KMS-11 (cell line): ENCODE results near the gene SIRT6.
"Not testable (repeated sequence)": the region's sequence is repeated elsewhere in the genome, so short reads cannot be mapped to it uniquely, and the experiment has no call there.

Experiments used
- H2AFZ ChIP-seq: fragments of 200-600 bp; sonication (generic); 2 replicates; pipeline ENCODE4 v1.6.1; 2016; ENCODE audit warnings: antibody characterized with exemption, mixed run types, low read depth
- H3K27ac ChIP-seq: fragments of 200-600 bp; sonication (generic); 2 replicates; pipeline ENCODE4 v1.6.1; 2016; ENCODE audit warnings: mild to moderate bottlenecking, mixed run types
- H3K27me3 ChIP-seq: fragments of 200-600 bp; sonication (generic); 2 replicates; pipeline ENCODE4 v1.6.1; 2017; ENCODE audit warnings: mild to moderate bottlenecking, low read depth, mixed run types, moderate library complexity; ENCODE audit not compliant: insufficient read depth
- H3K36me3 ChIP-seq: fragments of 200-600 bp; sonication (generic); 2 replicates; pipeline ENCODE4 v1.6.1; 2017; ENCODE audit warnings: mild to moderate bottlenecking, mixed run types; ENCODE audit not compliant: insufficient read depth
- H3K4me1 ChIP-seq: fragments of 200-600 bp; sonication (generic); 2 replicates; pipeline ENCODE4 v1.6.1; 2016; ENCODE audit warnings: mild to moderate bottlenecking, low read depth, mixed run types; ENCODE audit not compliant: poor library complexity, severe bottlenecking
- H3K4me2 ChIP-seq: fragments of 200-600 bp; sonication (generic); 2 replicates; pipeline ENCODE4 v1.7.0; 2016; ENCODE audit warnings: mild to moderate bottlenecking, mixed run types
- H3K4me3 ChIP-seq: fragments of 200-600 bp; sonication (generic); IDR thresholded peaks from 2 replicates; pipeline ENCODE4 v1.6.1; 2017; ENCODE audit warnings: low read depth, low read length, mixed read lengths; ENCODE audit not compliant: insufficient read depth
- H3K79me2 ChIP-seq: fragments of 200-600 bp; sonication (generic); 2 replicates; pipeline ENCODE4 v1.6.1; 2016; ENCODE audit warnings: low read depth, mixed run types; ENCODE audit not compliant: insufficient read depth
- H3K9ac ChIP-seq: fragments of 200-600 bp; sonication (generic); 2 replicates; pipeline ENCODE4 v1.6.1; 2016; ENCODE audit warnings: mild to moderate bottlenecking, mixed run types
- H4K20me1 ChIP-seq: fragments of 200-600 bp; sonication (generic); 2 replicates; pipeline ENCODE4 v1.6.1; 2016; ENCODE audit warnings: mild to moderate bottlenecking, mixed run types; ENCODE audit not compliant: insufficient read depth
- CTCF ChIP-seq: fragments of 200-600 bp; sonication (generic); conservative IDR thresholded peaks from 2 replicates; pipeline ENCODE4 v1.6.1; 2017; ENCODE audit warnings: low read depth, mild to moderate bottlenecking, antibody characterized with exemption, low read length, moderate library complexity, mixed read lengths

The SIRT6 gene

DNA sequence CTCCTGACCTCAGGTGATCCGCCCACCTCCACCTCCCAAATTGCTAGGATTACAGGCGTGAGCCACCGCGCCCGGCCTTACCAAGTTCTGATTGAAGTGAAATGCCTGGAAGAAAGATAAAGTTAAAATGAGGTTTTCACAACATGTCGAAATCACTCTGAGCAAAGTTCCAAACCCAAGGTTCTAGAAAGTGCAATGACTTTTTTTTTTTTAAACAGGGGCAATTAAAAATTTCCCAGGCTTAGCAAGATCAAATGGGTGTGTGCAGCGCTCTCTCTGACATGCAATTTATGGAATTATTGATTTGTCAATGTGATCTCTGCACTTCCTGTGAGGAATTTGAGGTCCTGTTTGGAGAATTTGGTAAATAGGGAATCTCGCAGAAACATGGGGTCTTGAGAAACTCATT lies 45.7 kb downstream of the SIRT6 start:
- Histone ChIP-seq H3K9ac (no peak overlapping the region), H3K79me2 (no peaks in the 10 kb centered on the region), H4K20me1 (no peaks in the 10 kb centered on the region), H2AFZ (no peak overlapping the region), H3K36me3 (no peaks in the 10 kb centered on the region), H3K4me3 (no peak overlapping the region), H3K27ac (no peak overlapping the region), H3K4me1 (peaks cover 4% of the 10 kb centered on the region), H3K4me2 (no peak overlapping the region), H3K27me3 (peaks cover 51% of the 10 kb centered on the region)
- TF ChIP-seq CTCF: no peak

DNA sequence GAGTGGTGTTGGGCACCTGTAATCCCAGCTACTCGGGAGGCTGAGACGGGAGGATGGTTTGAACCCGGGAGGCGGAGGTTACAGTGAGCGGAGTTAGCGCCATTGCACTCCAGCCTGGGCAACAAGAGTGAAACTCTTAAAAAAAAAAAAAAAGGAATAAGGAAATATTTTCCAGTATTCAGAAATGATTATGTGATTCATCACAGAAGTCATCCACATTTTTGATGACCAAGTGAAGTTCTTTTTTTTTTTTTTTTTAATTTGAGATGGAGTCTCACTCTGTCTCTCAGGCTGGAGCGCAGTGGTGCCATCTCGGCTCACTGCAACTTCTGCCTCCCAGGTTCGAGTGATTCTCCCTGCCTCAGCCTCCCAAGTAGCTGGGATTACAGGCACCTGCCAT lies 47.0 kb downstream of the SIRT6 start:
- H3K9ac ChIP-seq, H2AFZ ChIP-seq, H3K4me1 ChIP-seq, H3K79me2 ChIP-seq, H3K4me2 ChIP-seq, H4K20me1 ChIP-seq, H3K27ac ChIP-seq, H3K36me3 ChIP-seq, H3K4me3 ChIP-seq: not testable (repeated sequence)
- H3K27me3 ChIP-seq: peaks cover 40% of the 10 kb centered on the region; the same call in 1 of the 2 replicates

GRCh38 chr19:4134351-4134750 lies 48.0 kb downstream of the SIRT6 start:
- H3K36me3 ChIP-seq: no peaks in the 10 kb centered on the region
- H3K27me3 ChIP-seq: peaks cover 40% of the 10 kb centered on the region; the same call in 1 of the 2 replicates
- no peak overlapping the region for H3K27ac ChIP-seq
- H3K4me1 ChIP-seq: no peaks in the 10 kb centered on the region
- H4K20me1 ChIP-seq: no peaks in the 10 kb centered on the region
- no peak overlapping the region for H3K9ac ChIP-seq
- TF ChIP-seq CTCF: no peak
- H3K79me2 ChIP-seq: no peaks in the 10 kb centered on the region
- no peak overlapping the region for H2AFZ ChIP-seq
- no peak overlapping the region for H3K4me2 ChIP-seq
- no peak overlapping the region for H3K4me3 ChIP-seq

GRCh38 chr19:4130744-4131438 lies 51.5 kb downstream of the SIRT6 start:
- Histone ChIP-seq H3K9ac (no peak overlapping the region), H2AFZ (no peak overlapping the region)

GRCh38 chr19:4129050-4129449 lies 53.3 kb downstream of the SIRT6 start:
- H2AFZ ChIP-seq, H3K4me2 ChIP-seq, H3K27ac ChIP-seq, H4K20me1 ChIP-seq, H3K9ac ChIP-seq, H3K36me3 ChIP-seq, H3K4me3 ChIP-seq, H3K79me2 ChIP-seq, H3K4me1 ChIP-seq: not testable (repeated sequence)
- peaks cover 17% of the 10 kb centered on the region; the same call in 1 of the 2 replicates for H3K27me3 ChIP-seq

More at GRCh38 chr19:4130744-4131438, 51.5 kb downstream of the SIRT6 start:
- H3K27ac ChIP-seq: no peak overlapping the region
- no peaks in the 10 kb centered on the region for H3K36me3 ChIP-seq
- H3K4me1 ChIP-seq: no peaks in the 10 kb centered on the region
- no peak for TF ChIP-seq CTCF
- H3K4me3 ChIP-seq: no peak overlapping the region
- H3K79me2 ChIP-seq: no peaks in the 10 kb centered on the region
- no peak overlapping the region for H3K4me2 ChIP-seq
- H3K27me3 ChIP-seq: peaks cover 30% of the 10 kb centered on the region; the same call in 1 of the 2 replicates
- H4K20me1 ChIP-seq: no peaks in the 10 kb centered on the region

DNA sequence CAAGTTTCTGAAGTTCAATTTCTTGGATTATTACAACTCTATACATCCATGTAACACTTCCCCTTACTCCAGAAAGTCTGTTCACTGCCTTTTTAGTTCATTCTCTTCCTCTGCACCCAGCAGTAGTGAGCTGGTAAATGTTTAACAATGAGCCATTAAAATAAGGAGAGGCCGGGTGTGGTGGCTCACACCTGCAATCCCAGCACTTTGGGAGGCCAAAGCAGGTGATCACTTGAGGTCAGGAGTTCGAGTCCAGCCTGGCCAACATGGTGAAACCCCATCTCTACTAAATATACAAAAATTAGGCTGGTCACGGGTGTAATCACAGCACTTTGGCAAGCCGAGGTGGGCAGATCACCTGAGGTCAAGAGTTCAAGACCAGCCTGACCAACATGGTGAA lies 55.0 kb downstream of the SIRT6 start:
- not testable (repeated sequence) for H4K20me1 ChIP-seq, H2AFZ ChIP-seq, H3K36me3 ChIP-seq, H3K27me3 ChIP-seq, H3K27ac ChIP-seq, H3K4me1 ChIP-seq, H3K4me3 ChIP-seq, H3K4me2 ChIP-seq, H3K9ac ChIP-seq
- H3K79me2 ChIP-seq: peaks cover 11% of the 10 kb centered on the region
